Hepatocyte (in vitro differentiated cells): ENCODE results near the gene GABBR2.

Experiments
- CTCF ChIP-seq: fragments of 200-600 bp; sonication (generic); IDR thresholded peaks from 2 replicates; pipeline ENCODE4 v1.5.1; 2016; ENCODE audit warnings: antibody characterized with exemption, mild to moderate bottlenecking; ENCODE audit not compliant: poor library complexity
- EZH2 ChIP-seq: fragments of 200-600 bp; sonication (generic); IDR thresholded peaks from 2 replicates; pipeline ENCODE4 v1.6.1; 2016; ENCODE audit warnings: antibody characterized with exemption, mild to moderate bottlenecking, borderline replicate concordance
- EZH2phosphoT487 ChIP-seq: fragments of 200-600 bp; sonication (generic); IDR thresholded peaks from one replicate; pipeline ENCODE4 v1.6.1; 2018; ENCODE audit warnings: antibody characterized with exemption, mild to moderate bottlenecking, low read depth, moderate library complexity; ENCODE audit not compliant: unreplicated experiment, severe bottlenecking

GRCh38 chr9:98248737-98249474 is 459.8 kb downstream of the GABBR2 start:
- TF ChIP-seq EZH2 (no peak), CTCF (no peak), EZH2phosphoT487 (no peak)
